ENCODE measurements around the gene UIMC1.
A peak's percentile ranks its signal among the peaks of the same experiment; 100 is the strongest.

UIMC1 gene

DNA sequence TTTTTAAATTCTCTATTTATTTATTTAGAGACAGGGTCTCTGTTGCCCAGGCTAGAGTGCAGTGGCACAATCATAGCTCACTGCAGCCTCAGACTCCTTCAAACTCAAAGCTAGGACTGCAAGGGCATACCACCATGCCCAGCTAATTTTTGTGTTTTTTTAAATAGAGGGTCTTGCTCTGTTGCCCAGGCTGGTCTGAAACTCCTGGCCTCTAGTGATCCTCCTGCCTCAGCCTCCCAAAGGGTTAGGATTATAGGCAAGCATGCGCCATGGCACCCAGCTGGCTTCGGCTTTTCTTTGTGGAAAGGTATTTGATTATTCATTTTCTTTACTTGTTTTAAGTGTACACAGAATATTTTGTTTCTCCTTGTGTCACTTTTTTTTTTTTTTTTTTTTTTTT, 21.1 kb upstream of the UIMC1 start:
- no peak overlapping the region for H3K4me3 Mint-ChIP-seq
- H3K27me3 Mint-ChIP-seq: no peaks in the 10 kb centered on the region
- DNase-seq (ENCODE audit: low spot score in 2 of 2) (no peak), ATAC-seq (replicated peaks; ENCODE audit: extremely low read depth, poor library complexity, severe bottlenecking) (no peak)
- no peak overlapping the region for H3K27ac Mint-ChIP-seq (ENCODE audit: low read depth)
- no peaks in the 10 kb centered on the region for H3K9me3 Mint-ChIP-seq
- H3K4me1 Mint-ChIP-seq: peaks cover 33% of the 10 kb centered on the region
- peaks cover 27% of the 10 kb centered on the region for H3K36me3 Mint-ChIP-seq (ENCODE audit: insufficient read depth)

DNA sequence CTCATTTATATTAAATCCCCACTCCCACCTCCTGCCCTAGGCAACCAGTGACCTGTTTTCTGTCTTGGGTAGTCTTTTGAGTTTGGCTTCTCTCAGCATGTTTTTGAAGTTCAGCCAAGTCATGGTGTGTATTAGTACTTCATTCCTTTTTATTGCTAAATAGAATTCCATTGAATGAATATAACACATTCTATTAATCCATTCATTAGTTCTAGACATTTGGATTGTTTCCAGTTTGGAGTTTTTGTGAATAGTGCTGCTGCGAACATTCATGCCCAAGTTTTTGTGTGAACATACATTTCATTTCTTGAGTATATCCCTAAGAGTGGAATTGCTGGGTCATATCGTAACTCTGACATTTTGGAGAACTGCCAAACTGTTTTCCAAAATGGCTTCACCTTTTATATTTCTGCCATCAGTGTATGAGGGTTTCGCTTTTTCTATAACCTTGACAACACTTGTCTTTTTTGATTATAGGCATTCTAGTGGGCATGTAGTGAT, 18.6 kb upstream of the UIMC1 start:
- Mint-ChIP-seq H3K4me1 (peaks cover 40% of the 10 kb centered on the region), H3K4me3 (no peak overlapping the region), H3K27ac (ENCODE audit: low read depth) (no peak overlapping the region), H3K9me3 (no peaks in the 10 kb centered on the region), H3K27me3 (no peaks in the 10 kb centered on the region), H3K36me3 (ENCODE audit: insufficient read depth) (peaks cover 31% of the 10 kb centered on the region)
- ATAC-seq (replicated peaks; ENCODE audit: extremely low read depth, poor library complexity, severe bottlenecking) (no peak), DNase-seq (ENCODE audit: low spot score in 2 of 2) (no peak)

- Mint-ChIP-seq H3K27ac (ENCODE audit: low read depth) (no peak overlapping the region), H3K27me3 (no peaks in the 10 kb centered on the region), H3K9me3 (no peaks in the 10 kb centered on the region), H3K36me3 (ENCODE audit: insufficient read depth) (peaks cover 31% of the 10 kb centered on the region), H3K4me1 (peaks cover 40% of the 10 kb centered on the region), H3K4me3 (no peak overlapping the region)
- no peak for DNase-seq (ENCODE audit: low spot score in 2 of 2)
- no peak for ATAC-seq (replicated peaks; ENCODE audit: extremely low read depth, poor library complexity, severe bottlenecking)
Measured at GRCh38 chr5:177024559-177024958, 18.0 kb upstream of the UIMC1 start.

DNA sequence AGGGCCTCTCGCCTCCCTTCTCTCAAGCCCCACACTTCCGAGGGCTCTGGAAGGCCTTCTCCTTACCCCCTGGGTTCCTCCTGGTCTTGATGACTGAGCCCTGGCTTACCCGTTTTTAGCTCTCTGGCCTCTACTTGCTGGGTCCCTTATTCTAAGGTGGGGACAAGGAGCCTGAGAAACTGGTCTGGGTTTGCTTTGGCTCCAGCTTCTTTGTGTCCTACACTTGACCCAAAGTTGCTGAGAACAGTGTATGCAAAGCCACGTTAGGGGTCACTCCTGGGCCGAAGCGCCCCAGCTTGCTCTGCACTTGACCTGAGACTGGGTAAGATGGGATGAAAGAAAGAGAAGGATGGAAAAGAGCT, 16.7 kb upstream of the UIMC1 start:
- peaks cover 31% of the 10 kb centered on the region for H3K36me3 Mint-ChIP-seq (ENCODE audit: insufficient read depth)
- H3K27me3 Mint-ChIP-seq: no peaks in the 10 kb centered on the region
- peak; percentile 29 for ATAC-seq (replicated peaks; ENCODE audit: extremely low read depth, poor library complexity, severe bottlenecking)
- peaks cover 40% of the 10 kb centered on the region for H3K4me1 Mint-ChIP-seq
- peak overlapping the region; percentile 99 for H3K4me3 Mint-ChIP-seq
- DNase-seq (ENCODE audit: low spot score in 2 of 2): no peak
- no peaks in the 10 kb centered on the region for H3K9me3 Mint-ChIP-seq
- peak overlapping the region; percentile 98 for H3K27ac Mint-ChIP-seq (ENCODE audit: low read depth)

DNA sequence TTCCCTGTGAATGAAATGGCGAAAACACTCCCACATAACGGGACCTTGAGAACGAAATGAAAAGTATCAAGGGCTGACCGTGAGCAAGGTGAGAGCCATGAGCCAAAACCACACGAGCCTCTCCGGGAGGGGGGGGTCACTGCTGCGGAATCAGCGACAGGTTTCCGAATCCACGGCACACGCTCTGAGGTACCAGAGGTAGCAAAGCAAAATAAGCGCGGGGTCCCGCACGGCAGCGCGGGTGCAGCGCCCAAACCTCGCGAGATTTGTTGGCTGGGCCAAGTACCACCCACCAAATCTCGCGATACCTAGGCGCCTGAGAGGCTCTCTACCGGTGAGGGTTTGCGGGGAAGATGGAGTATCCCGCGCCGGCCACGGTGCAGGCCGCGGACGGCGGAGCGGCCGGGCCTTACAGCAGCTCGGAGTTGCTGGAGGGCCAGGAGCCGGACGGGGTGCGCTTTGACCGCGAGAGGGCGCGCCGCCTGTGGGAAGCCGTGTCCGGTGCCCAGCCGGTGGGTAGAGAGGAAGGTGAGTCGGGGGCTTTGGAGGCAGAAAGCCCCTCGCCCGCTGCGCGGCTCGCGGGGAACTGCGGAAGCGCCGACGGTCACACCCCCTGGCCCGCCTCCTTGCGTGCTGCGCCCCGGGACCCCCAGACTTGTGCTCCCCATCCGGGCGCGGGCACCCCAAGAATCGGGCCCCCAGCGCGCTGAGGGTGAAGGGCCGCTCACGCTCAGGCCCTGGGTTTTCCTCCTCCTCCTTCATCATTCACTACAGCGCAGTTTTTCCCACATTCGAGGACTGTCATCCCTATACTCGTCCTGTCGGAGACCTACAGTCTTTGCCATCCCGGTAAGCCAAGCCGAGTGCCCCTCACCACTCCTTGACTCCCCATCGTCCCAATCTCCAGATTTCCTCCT, 16.1 kb upstream of the UIMC1 start, which contains the start of gene ZNF346:
Gene ZNF346 (plus strand): TSS at position 311 of the 917 bp plus-strand sequence. CDS start 43 bp downstream, at position 354.
- H3K4me1 Mint-ChIP-seq: peaks cover 40% of the 10 kb centered on the region
- no peaks in the 10 kb centered on the region for H3K9me3 Mint-ChIP-seq
- ATAC-seq (replicated peaks; ENCODE audit: extremely low read depth, poor library complexity, severe bottlenecking) (peak; percentile 92), DNase-seq (ENCODE audit: low spot score in 2 of 2) (peak; percentile 83 to 84)
- peak within 1 kb of the TSS; percentile 99 for H3K4me3 Mint-ChIP-seq
- H3K27me3 Mint-ChIP-seq: no peaks in the 10 kb centered on the region
- peaks cover 29% of the 10 kb centered on the region for H3K36me3 Mint-ChIP-seq (ENCODE audit: insufficient read depth)
- H3K27ac Mint-ChIP-seq (ENCODE audit: low read depth): peak within 1 kb of the TSS; percentile 98

GRCh38 chr5:177020033-177020432, 13.5 kb upstream of the UIMC1 start:
- no peak overlapping the region for H3K27ac Mint-ChIP-seq (ENCODE audit: low read depth)
- DNase-seq (ENCODE audit: low spot score in 2 of 2) (no peak), ATAC-seq (replicated peaks; ENCODE audit: extremely low read depth, poor library complexity, severe bottlenecking) (no peak)
- H3K36me3 Mint-ChIP-seq (ENCODE audit: insufficient read depth): peaks cover 18% of the 10 kb centered on the region
- no peaks in the 10 kb centered on the region for H3K9me3 Mint-ChIP-seq
- H3K4me3 Mint-ChIP-seq: no peak overlapping the region
- no peaks in the 10 kb centered on the region for H3K27me3 Mint-ChIP-seq
- H3K4me1 Mint-ChIP-seq: peaks cover 34% of the 10 kb centered on the region

GRCh38 chr5:177018341-177018740, 11.8 kb upstream of the UIMC1 start:
- DNase-seq (ENCODE audit: low spot score in 2 of 2) (no peak), ATAC-seq (replicated peaks; ENCODE audit: extremely low read depth, poor library complexity, severe bottlenecking) (no peak)
- Mint-ChIP-seq H3K9me3 (no peaks in the 10 kb centered on the region), H3K36me3 (ENCODE audit: insufficient read depth) (peaks cover 18% of the 10 kb centered on the region), H3K4me1 (peaks cover 21% of the 10 kb centered on the region), H3K4me3 (no peak overlapping the region), H3K27ac (ENCODE audit: low read depth) (no peak overlapping the region), H3K27me3 (no peaks in the 10 kb centered on the region)

GRCh38 chr5:177015156-177015555, 8.6 kb upstream of the UIMC1 start:
- H3K4me3 Mint-ChIP-seq: no peak overlapping the region
- H3K27me3 Mint-ChIP-seq: no peaks in the 10 kb centered on the region
- H3K27ac Mint-ChIP-seq (ENCODE audit: low read depth): no peak overlapping the region
- DNase-seq (ENCODE audit: low spot score in 2 of 2): no peak
- no peak for ATAC-seq (replicated peaks; ENCODE audit: extremely low read depth, poor library complexity, severe bottlenecking)
- H3K4me1 Mint-ChIP-seq: no peaks in the 10 kb centered on the region
- H3K9me3 Mint-ChIP-seq: no peaks in the 10 kb centered on the region
- H3K36me3 Mint-ChIP-seq (ENCODE audit: insufficient read depth): no peaks in the 10 kb centered on the region

DNA sequence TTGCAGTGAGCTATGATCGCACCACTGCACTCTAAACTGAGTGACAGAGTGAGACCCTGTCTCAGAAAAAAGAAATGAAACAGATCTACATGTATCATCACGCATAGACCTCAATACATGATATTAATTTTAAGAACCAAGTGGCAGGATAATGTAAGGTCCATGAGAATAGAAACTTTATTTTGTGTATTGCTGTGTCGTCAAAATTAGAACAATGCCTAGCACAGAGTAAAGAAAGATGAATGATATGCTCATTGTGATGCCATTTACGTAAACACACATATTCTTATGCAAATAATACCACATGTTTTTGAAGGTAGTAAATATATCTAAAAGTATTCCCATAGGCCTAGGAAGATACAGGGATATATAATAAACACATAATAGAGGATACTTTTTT, 3.6 kb upstream of the UIMC1 start:
- H3K4me1 Mint-ChIP-seq: peaks cover 7% of the 10 kb centered on the region
- no peak for DNase-seq (ENCODE audit: low spot score in 2 of 2)
- peaks cover 12% of the 10 kb centered on the region for H3K36me3 Mint-ChIP-seq (ENCODE audit: insufficient read depth)
- ATAC-seq (replicated peaks; ENCODE audit: extremely low read depth, poor library complexity, severe bottlenecking): no peak
- no peak overlapping the region for H3K27ac Mint-ChIP-seq (ENCODE audit: low read depth)
- H3K9me3 Mint-ChIP-seq: no peaks in the 10 kb centered on the region
- H3K4me3 Mint-ChIP-seq: no peak overlapping the region
- no peaks in the 10 kb centered on the region for H3K27me3 Mint-ChIP-seq

DNA sequence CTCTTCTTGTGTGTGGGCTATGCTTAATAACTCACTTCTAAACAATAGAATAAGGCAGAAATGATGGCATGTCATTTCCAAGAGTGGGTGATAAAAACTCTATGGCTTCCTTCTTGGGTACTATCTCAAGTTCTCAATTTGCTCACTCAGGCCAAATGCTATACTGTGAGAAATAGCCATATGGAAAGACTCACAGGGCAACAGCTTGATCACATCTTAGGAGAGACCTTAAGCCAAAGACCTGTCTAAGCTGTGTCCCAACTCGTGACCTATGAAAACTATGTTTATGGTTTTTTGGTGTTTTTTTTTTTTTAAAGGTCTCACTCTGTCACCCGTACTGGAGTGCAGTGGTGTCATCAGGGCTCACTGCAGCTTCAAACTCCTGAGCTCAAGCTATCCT, 2.1 kb upstream of the UIMC1 start:
- H3K4me1 Mint-ChIP-seq: peaks cover 16% of the 10 kb centered on the region
- no peak overlapping the region for H3K4me3 Mint-ChIP-seq
- H3K9me3 Mint-ChIP-seq: no peaks in the 10 kb centered on the region
- peaks cover 12% of the 10 kb centered on the region for H3K36me3 Mint-ChIP-seq (ENCODE audit: insufficient read depth)
- ATAC-seq (replicated peaks; ENCODE audit: extremely low read depth, poor library complexity, severe bottlenecking) (no peak), DNase-seq (ENCODE audit: low spot score in 2 of 2) (no peak)
- H3K27ac Mint-ChIP-seq (ENCODE audit: low read depth): no peak overlapping the region
- H3K27me3 Mint-ChIP-seq: no peaks in the 10 kb centered on the region

DNA sequence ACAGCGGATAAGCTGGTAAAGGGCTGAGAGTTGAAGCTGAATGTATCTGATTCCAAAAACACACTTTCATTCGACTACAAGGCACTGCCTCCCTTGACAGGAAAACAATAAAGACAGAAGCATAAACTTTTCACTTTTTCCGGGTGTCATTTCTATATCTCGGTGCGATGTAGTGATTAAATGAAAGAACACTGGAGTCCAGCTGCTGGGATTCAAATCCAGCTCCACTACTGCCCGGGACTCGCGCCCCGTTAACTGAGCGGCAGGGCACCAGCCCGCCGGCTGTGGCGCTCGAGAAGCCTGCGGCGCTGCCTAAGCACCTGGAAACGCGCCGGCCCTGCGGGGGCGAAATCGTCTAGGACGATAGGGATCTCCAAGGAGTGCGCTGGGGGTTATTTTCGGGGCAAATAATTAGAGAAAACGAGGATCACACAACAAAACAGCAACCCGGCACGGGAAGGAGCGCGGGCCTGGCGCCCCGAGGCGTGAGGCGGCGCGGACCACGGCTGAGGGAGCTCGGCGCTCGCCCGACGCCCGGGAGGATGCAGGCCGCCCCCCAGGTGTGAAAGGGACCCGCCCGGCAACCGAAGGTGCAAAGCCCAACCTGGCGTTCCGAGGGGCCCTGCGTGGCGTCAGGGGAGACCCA, 837 bp downstream of the UIMC1 start:
- H3K9me3 Mint-ChIP-seq: no peaks in the 10 kb centered on the region
- no peaks in the 10 kb centered on the region for H3K27me3 Mint-ChIP-seq
- peak overlapping the region; percentile 96 for H3K27ac Mint-ChIP-seq (ENCODE audit: low read depth)
- ATAC-seq (replicated peaks; ENCODE audit: extremely low read depth, poor library complexity, severe bottlenecking) (peak; percentile 72), DNase-seq (ENCODE audit: low spot score in 2 of 2) (peak; percentile 27 to 43)
- peaks cover 15% of the 10 kb centered on the region for H3K36me3 Mint-ChIP-seq (ENCODE audit: insufficient read depth)
- peak overlapping the region; percentile 94 for H3K4me3 Mint-ChIP-seq
- H3K4me1 Mint-ChIP-seq: peaks cover 29% of the 10 kb centered on the region

GRCh38 chr5:177004961-177005360, 1.6 kb downstream of the UIMC1 start:
- peaks cover 37% of the 10 kb centered on the region for H3K4me1 Mint-ChIP-seq
- no peaks in the 10 kb centered on the region for H3K27me3 Mint-ChIP-seq
- ATAC-seq (replicated peaks; ENCODE audit: extremely low read depth, poor library complexity, severe bottlenecking) (no peak), DNase-seq (ENCODE audit: low spot score in 2 of 2) (no peak)
- H3K27ac Mint-ChIP-seq (ENCODE audit: low read depth): peak overlapping the region; percentile 96
- H3K9me3 Mint-ChIP-seq: no peaks in the 10 kb centered on the region
- H3K4me3 Mint-ChIP-seq: peak overlapping the region; percentile 94
- H3K36me3 Mint-ChIP-seq (ENCODE audit: insufficient read depth): peaks cover 15% of the 10 kb centered on the region

GRCh38 chr5:177003649-177004048, 2.9 kb downstream of the UIMC1 start:
- no peak for ATAC-seq (replicated peaks; ENCODE audit: extremely low read depth, poor library complexity, severe bottlenecking)
- H3K27me3 Mint-ChIP-seq: no peaks in the 10 kb centered on the region
- peak overlapping the region; percentile 20 for H3K4me3 Mint-ChIP-seq
- H3K27ac Mint-ChIP-seq (ENCODE audit: low read depth): no peak overlapping the region
- H3K36me3 Mint-ChIP-seq (ENCODE audit: insufficient read depth): peaks cover 16% of the 10 kb centered on the region
- H3K4me1 Mint-ChIP-seq: peaks cover 45% of the 10 kb centered on the region
- DNase-seq (ENCODE audit: low spot score in 2 of 2): no peak
- no peaks in the 10 kb centered on the region for H3K9me3 Mint-ChIP-seq
